ENCODE results near the gene CTRB1. TPM values are rescaled to one million over a fixed set of nuclear protein-coding genes. Genes with fewer than 3 reads are reported as not detected.

Gene CTRB1
- total and polyA plus RNA-seq, 2 of the 13 experiments (the other 11 are each of a cell fraction or from before 2014, with no cell fraction given), result not detected

- TF ChIP-seq, protein P1, sequence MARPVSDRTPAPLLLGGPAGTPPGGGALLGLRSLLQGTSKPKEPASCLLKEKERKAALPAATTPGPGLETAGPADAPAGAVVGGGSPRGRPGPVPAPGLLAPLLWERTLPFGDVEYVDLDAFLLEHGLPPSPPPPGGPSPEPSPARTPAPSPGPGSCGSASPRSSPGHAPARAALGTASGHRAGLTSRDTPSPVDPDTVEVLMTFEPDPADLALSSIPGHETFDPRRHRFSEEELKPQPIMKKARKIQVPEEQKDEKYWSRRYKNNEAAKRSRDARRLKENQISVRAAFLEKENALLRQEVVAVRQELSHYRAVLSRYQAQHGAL (CRISPR knock-in tag; IDR thresholded peaks at IDR 0.05; ENCODE audit: not compliant biosample characterization), result no peak
- TF ChIP-seq ZKSCAN5 (CRISPR knock-in tag; IDR thresholded peaks at IDR 0.05), result no peak
- TF ChIP-seq ZBTB42 (CRISPR knock-in tag; IDR thresholded peaks at IDR 0.05), result no peak
- TF ChIP-seq ASH2L (IDR thresholded peaks at IDR 0.05; ENCODE audit: insufficient read length, low read depth, low read length), result no peak
- no peak for TF ChIP-seq BORCS8-MEF2B (CRISPR knock-in tag; IDR thresholded peaks at IDR 0.05)
- TF ChIP-seq ZMAT5 (CRISPR knock-in tag; IDR thresholded peaks at IDR 0.05; ENCODE audit: borderline replicate concordance, low read depth), result no peak
- TF ChIP-seq ZNF431 (CRISPR knock-in tag; IDR thresholded peaks at IDR 0.05; ENCODE audit: borderline replicate concordance, low read depth), result no peak
- TF ChIP-seq ZNF430 (CRISPR knock-in tag; IDR thresholded peaks at IDR 0.05), result no peak
- TF ChIP-seq SYNCRIP (IDR thresholded peaks at IDR 0.05; ENCODE audit: insufficient read depth, low read depth, low read length), result no peak
- TF ChIP-seq NFE2 (CRISPR knock-in tag; IDR thresholded peaks at IDR 0.05), result no peak
These were observed 11.9 kb upstream of the CTRB1 start, which contains the start of gene CTRB2 (continued) for GRCh38 chr16:75206749-75207451.

DNA sequence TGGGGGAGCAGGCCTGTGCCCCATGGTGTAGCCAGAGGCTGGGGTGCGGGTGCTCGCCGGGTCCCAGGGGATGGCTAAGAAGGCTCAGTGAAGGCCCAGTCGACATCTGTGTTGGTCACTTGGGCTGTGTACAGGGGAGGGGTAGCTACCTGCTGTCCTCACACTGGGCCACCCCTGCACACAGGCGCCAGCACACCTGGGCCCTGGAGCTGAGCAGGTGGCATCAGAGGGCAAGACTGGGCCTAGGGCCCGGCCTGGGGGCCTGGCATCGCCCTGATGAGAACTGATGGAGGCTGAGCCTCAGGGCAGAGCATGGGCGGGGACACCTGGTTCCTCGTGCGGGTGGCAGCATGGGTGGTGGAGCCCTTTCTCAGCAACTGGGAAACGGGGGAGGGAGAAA is 11.0 kb upstream of the CTRB1 start:
- Histone ChIP-seq H3K27me3 (ENCODE audit: control insufficient read depth in 1 of 2, insufficient read depth in 2 of 2, low read length in 2 of 2) (peaks cover 33 to 77% of the 10 kb centered on the region in 2 experiments), H4K20me1 (ENCODE audit: insufficient read depth, low read length) (no peaks in the 10 kb centered on the region), H3K79me2 (ENCODE audit: insufficient read depth, low read length) (no peaks in the 10 kb centered on the region), H3K9me3 (ENCODE audit: low read length) (no peaks in the 10 kb centered on the region), H3K9ac (ENCODE audit: insufficient read depth, low read depth, low read length) (no peak overlapping the region), H3K36me3 (replicated peaks in 1 of 2; ENCODE audit: control insufficient read depth in 1 of 2, insufficient read depth in 2 of 2, low read length in 2 of 2) (no peaks in the 10 kb centered on the region), H3K27ac (ENCODE audit: extremely low read length, insufficient read depth, low read length) (no peak overlapping the region), H3K4me3 (replicated peaks in 1 of 3; ENCODE audit: insufficient read depth in 1 of 3, low read depth in 2 of 3, low read length in 3 of 3) (no peak overlapping the region), H3K4me1 (ENCODE audit: insufficient read depth, low read length) (peaks cover 19% of the 10 kb centered on the region; the same call in 1 of the 2 replicates), H3K4me2 (ENCODE audit: low read depth, low read length) (no peak overlapping the region), H2AFZ (ENCODE audit: low read length) (no peak overlapping the region)
- no TSS peak for BruUV-seq (replicated peaks)
- in situ Hi-C loops (cut with HindIII; ENCODE audit: extremely low pct_ligation_motif_present, low pct_unique_long_range_greater_than_20kb), result no loop called here
- FAIRE-seq, result no peak
- no peak for DNase-seq (ENCODE audit: low spot score)
- WGBS (ENCODE audit: low lambda C conversion rate), result 25% methylated on average over 8 of the region's 11 CpGs
- TF ChIP-seq SSRP1 (CRISPR knock-in tag; IDR thresholded peaks at IDR 0.05) (no peak), EZH2 (conservative IDR thresholded peaks at IDR 0.05; ENCODE audit: low read depth, low read length) (peak; percentile 0; the same call in 1 of the 2 replicates)
- ChIA-PET POLR2A (no interaction called here), CTCF (ENCODE audit: low intra/inter-chr PET ratio, low total read pairs) (no interaction called here)
- intact Hi-C loops (cut with micrococcal nuclease; ENCODE audit: unreplicated experiment), result loop anchor here (2.0 kb wide), 1 partner anchor 17 kb away; no protein-coding TSS in a partner anchor
- ATAC-seq, result peak; percentile 3
